Choroid plexus epithelial cell (primary cell): ENCODE measurements around the gene ZCCHC7.

Source experiments
- DNase-seq: peaks from one replicate; pipeline ENCODE4 v3.0.0-alpha.2; 2010; ENCODE audit warnings: low read depth
- H3K4me3 ChIP-seq: 2 replicates; pipeline ENCODE4 v1.5.1; 2011; ENCODE audit warnings: low read depth, mild to moderate bottlenecking, control low read depth, low read length, moderate library complexity
- TF ChIP-seq, protein P1 (sequence below): conservative IDR thresholded peaks from 2 replicates; pipeline ENCODE4 v1.5.1; 2011; ENCODE audit warnings: low read depth, mild to moderate bottlenecking, control low read depth, inconsistent platforms, low read length, moderate library complexity

Gene ZCCHC7

DNA sequence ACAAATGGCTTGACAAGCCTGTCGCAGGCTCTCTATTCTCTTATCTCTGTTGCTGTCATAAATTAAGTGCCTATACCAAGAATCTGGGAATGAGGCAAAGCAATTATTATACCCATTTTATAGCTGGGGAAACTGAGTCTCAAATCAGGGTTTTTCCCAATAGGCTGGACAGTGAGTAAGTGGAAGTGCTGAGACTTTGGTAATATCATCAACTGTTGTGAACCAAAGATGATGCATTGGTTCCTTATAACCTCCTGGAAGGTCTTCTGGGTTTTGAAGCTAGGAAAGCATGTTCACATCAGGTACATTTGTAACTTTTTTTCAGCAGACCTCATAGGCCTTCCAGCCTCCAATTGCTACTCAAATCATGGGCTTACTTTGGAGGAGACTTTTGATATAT lies 25.6 kb upstream of the ZCCHC7 start:
- TF ChIP-seq, protein P1, sequence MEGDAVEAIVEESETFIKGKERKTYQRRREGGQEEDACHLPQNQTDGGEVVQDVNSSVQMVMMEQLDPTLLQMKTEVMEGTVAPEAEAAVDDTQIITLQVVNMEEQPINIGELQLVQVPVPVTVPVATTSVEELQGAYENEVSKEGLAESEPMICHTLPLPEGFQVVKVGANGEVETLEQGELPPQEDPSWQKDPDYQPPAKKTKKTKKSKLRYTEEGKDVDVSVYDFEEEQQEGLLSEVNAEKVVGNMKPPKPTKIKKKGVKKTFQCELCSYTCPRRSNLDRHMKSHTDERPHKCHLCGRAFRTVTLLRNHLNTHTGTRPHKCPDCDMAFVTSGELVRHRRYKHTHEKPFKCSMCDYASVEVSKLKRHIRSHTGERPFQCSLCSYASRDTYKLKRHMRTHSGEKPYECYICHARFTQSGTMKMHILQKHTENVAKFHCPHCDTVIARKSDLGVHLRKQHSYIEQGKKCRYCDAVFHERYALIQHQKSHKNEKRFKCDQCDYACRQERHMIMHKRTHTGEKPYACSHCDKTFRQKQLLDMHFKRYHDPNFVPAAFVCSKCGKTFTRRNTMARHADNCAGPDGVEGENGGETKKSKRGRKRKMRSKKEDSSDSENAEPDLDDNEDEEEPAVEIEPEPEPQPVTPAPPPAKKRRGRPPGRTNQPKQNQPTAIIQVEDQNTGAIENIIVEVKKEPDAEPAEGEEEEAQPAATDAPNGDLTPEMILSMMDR = no peak

DNA sequence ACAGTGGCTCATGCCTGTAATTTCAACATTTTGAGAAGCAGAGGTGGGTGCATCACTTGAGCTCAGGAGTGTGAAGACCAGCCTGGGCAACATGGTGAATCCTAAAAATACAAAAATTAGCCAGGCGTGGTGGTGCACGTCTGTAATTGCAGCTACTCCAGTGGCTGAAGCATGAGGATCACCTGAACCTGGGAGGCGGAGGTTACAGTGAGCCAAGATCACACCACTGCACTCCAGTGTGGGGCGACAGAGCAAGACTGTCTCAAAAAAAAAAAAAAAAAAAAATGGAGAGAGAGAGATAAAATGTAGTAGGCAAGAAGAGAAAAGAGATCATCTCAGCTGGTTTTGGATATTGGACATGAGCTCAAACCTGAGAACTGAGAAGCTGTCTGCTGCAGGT lies 23.7 kb upstream of the ZCCHC7 start:
- no peak overlapping the region for H3K4me3 ChIP-seq
- TF ChIP-seq, protein P1 = no peak
- no peak for DNase-seq

More for the DNA sequence above, 25.6 kb upstream of the ZCCHC7 start:
- DNase-seq = no peak
- H3K4me3 ChIP-seq = no peak overlapping the region

DNA sequence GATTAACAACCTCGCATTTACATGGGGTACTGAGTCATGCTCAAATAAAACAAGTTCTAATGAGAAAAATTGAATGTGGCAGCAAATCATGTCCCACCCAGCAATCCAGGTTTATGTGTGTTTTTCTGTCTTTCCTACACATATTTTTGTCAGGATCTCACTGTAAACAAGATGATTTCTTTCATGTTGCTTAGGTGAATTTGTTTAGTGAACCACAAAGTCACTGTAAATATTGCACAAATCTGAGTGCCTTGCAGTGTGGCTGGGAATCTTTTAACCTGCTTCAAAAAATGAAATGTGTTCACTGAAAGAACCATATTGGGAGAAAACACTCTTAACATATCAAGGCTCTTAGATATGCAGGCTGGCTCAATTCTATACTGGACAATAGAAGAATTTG lies 23.1 kb upstream of the ZCCHC7 start:
- TF ChIP-seq, protein P1 = no peak
- no peak overlapping the region for H3K4me3 ChIP-seq
- DNase-seq = no peak

DNA sequence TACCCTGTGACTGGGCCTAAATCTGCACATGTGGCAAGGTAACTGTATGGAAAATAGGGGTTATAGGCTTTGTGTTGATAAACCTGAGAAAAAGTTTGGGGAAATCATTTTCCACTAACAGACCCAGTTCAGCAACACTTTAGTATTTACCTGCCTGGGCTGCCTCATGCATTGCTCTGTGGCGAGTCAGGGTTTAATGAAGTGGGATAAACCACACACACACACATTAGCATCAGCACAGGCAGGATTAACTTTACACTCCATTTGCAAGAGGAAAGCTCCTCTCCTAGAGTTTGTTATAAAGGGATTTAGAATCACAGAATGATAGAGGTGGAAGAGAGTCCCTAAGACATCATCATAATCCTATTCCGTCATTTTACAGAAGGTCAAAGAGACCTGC lies 20.0 kb upstream of the ZCCHC7 start:
- H3K4me3 ChIP-seq = no peak overlapping the region
- no peak for DNase-seq
- TF ChIP-seq, protein P1 = no peak

DNA sequence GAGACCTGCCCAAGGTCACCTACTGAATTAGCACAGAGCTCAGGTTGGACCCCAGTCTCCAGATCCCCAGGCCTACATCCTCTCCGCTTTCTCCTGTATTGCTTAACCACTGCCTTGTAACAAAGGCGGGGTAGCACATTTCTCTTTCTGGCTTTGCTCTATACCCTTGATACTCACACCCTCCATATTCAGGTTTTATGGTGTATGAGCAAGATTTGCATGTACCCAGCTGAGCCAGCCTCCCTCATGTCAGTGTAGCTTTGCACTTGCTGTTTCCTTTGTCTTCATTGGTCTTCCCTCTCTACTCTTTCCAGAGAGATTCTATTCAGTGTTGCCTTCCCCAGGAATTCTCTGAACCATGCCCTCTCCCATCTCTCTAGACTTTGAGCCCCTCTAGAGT lies 19.6 kb upstream of the ZCCHC7 start:
- no peak overlapping the region for H3K4me3 ChIP-seq
- no peak for DNase-seq
- TF ChIP-seq, protein P1 = no peak

DNA sequence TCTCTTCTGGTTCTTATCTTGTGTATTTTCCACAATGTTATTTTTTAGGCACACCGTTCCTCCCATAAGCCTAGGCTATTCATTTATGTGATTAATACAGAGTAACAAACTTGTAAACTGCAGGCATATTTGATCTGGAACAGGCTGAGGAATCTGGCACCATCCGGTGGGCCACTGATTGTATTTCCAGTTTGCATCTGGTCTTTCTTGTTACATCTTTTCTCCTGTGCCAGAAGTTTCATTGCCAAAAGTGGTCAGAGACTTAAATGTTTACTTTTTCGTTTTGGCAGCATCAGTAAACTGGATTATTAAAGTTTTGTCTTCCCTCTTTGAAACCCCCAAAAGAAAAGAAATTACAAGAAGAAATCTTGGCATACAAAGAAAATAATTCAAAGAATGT lies 17.9 kb upstream of the ZCCHC7 start:
- no peak for DNase-seq
- H3K4me3 ChIP-seq = no peak overlapping the region
- TF ChIP-seq, protein P1 = no peak

DNA sequence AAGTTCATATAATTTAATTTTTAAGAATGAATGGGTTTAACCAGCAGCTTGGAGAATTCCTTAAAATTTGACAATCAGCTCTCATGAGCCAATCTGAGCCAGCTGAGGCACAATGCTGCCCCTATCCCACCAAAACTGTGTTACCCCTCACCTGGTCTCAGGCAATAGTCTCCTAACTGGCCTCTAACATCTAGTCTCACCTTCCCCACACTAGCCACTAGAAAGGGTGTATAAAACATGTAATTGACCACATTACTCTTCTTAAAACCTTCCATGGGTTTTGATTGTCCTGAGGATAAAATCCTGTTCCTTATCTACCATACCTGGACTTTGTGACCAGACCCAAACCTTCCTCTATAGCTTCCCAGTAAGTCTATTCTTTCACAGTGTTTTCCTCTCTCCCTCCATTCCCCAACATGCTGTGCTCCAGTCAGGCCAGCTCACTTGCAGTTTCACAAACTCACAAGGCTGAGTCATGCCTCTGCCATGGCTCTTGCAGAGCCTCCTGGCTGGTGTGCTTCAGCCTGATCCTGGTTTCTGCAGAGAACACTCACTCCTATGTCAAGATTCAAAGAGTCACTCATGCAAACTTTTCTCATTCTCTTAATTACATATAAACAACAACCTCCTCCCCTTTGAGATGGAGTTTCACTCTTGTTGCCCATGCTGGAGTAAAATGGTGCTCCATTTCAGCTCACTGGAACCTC lies 16.0 kb upstream of the ZCCHC7 start:
- TF ChIP-seq, protein P1 = peak; percentile 4
- DNase-seq = peak; percentile 90

More for the DNA sequence above, 16.0 kb upstream of the ZCCHC7 start:
- H3K4me3 ChIP-seq = no peak overlapping the region
